HCT116 (cell line): ENCODE results near the gene TCF20.

Experiments used
- CTCF ChIP-seq, 3 experiments: fragments of 200-600 bp in 1 of 3; sonication (generic) in 1 of 3; IDR thresholded peaks in 2 of 3; conservative IDR thresholded peaks in 1 of 3; 2 replicates each; pipeline ENCODE4 v1.5.1; 2012 to 2017; ENCODE audit warnings: low read depth in 2 of 3, low read length in 2 of 3, antibody characterized with exemption in 1 of 3, borderline replicate concordance in 1 of 3, control low read depth in 1 of 3, mild to moderate bottlenecking in 1 of 3, mixed read lengths in 1 of 3, mixed run types in 1 of 3, moderate library complexity in 1 of 3; ENCODE audit not compliant: insufficient read depth in 1 of 3
- EZH2 ChIP-seq: fragments of 200-600 bp; sonication (generic); IDR thresholded peaks from 2 replicates; pipeline ENCODE4 v1.6.1; 2017; ENCODE audit warnings: antibody characterized with exemption, mixed run types
- JUND ChIP-seq: IDR thresholded peaks from 2 replicates; pipeline ENCODE4 v1.6.1; 2012
- POLR2A ChIP-seq: IDR thresholded peaks from 2 replicates; pipeline ENCODE4 v1.7.0; 2011; ENCODE audit warnings: borderline replicate concordance; ENCODE audit not compliant: insufficient read depth, insufficient read length; ENCODE audit errors: extremely low read depth
- RAD21 ChIP-seq: IDR thresholded peaks from 2 replicates; pipeline ENCODE4 v1.6.1; 2012; ENCODE audit warnings: low read depth, mild to moderate bottlenecking
- SP1 ChIP-seq: IDR thresholded peaks from 2 replicates; pipeline ENCODE4 v1.6.1; 2012; ENCODE audit warnings: low read depth
- SRF ChIP-seq: IDR thresholded peaks from 2 replicates; pipeline ENCODE4 v1.6.1; 2012; ENCODE audit warnings: low read depth
- YY1 ChIP-seq: IDR thresholded peaks from 2 replicates; pipeline ENCODE4 v1.6.1; 2011; ENCODE audit warnings: low read length, low read depth, moderate library complexity, mild to moderate bottlenecking; ENCODE audit not compliant: insufficient replicate concordance; ENCODE audit errors: extremely low read depth
- ZBTB33 ChIP-seq: IDR thresholded peaks from 2 replicates; pipeline ENCODE4 v1.6.1; 2011; ENCODE audit warnings: mild to moderate bottlenecking, low read length, moderate library complexity; ENCODE audit not compliant: insufficient replicate concordance; ENCODE audit errors: extremely low read depth
- ZNF274 ChIP-seq: fragments of 200-500 bp; sonication (Bioruptor generic); IDR thresholded peaks from 2 replicates; pipeline ENCODE4 v1.6.1; 2014; ENCODE audit warnings: mild to moderate bottlenecking, low read depth, low read length, inconsistent platforms

GRCh38 chr22:42284643-42285181, 14.3 kb upstream of the TCF20 start:
- TF ChIP-seq ZBTB33, result no peak
- TF ChIP-seq EZH2, result no peak
- TF ChIP-seq CTCF (IDR thresholded peaks at IDR 0.05 in 2 of 3, conservative IDR thresholded peaks at IDR 0.05 in 1 of 3; ENCODE audit: borderline replicate concordance in 1 of 3, insufficient read depth in 1 of 3, low read depth in 2 of 3, low read length in 2 of 3), result no peak
- TF ChIP-seq JUND, result no peak
- no peak for TF ChIP-seq POLR2A
- no peak for TF ChIP-seq RAD21
- TF ChIP-seq ZNF274, result no peak
- no peak for TF ChIP-seq SP1
- no peak for TF ChIP-seq YY1
- TF ChIP-seq SRF, result no peak
